NB4 (cell line): ENCODE data around the gene LY6G6F.
A peak's percentile ranks its signal among the peaks of the same experiment; 100 is the strongest.

Experiments used
- DNase-seq: peaks from one replicate; pipeline ENCODE4 v3.0.0; 2010; ENCODE audit warnings: low read depth
- H3K4me3 ChIP-seq: one replicate; pipeline ENCODE4 v1.5.1; 2011; ENCODE audit warnings: mild to moderate bottlenecking, low read depth, low read length, moderate library complexity
- CTCF ChIP-seq: IDR thresholded peaks from one replicate; pipeline ENCODE4 v1.5.1; 2012; ENCODE audit warnings: low read depth, low read length
- MAX ChIP-seq: IDR thresholded peaks from 2 replicates; pipeline ENCODE4 v1.6.1; 2011; ENCODE audit warnings: low read depth, low read length
- MYC ChIP-seq: IDR thresholded peaks from 2 replicates; pipeline ENCODE4 v1.6.1; 2011; ENCODE audit warnings: low read depth, low read length
- POLR2A ChIP-seq: IDR thresholded peaks from 2 replicates; pipeline ENCODE4 v1.6.1; 2011; ENCODE audit warnings: mild to moderate bottlenecking; ENCODE audit not compliant: insufficient read length; ENCODE audit errors: extremely low read depth

The LY6G6F gene

GRCh38 chr6:31706599-31706998 is at the start of gene LY6G6F:
TSS of gene LY6G6F (plus strand) at chr6:31706866. CDS start at chr6:31706907, 41 bp downstream.
- no peak for DNase-seq
- TF ChIP-seq MAX (no peak), CTCF (no peak), POLR2A (no peak), MYC (no peak)
- H3K4me3 ChIP-seq, result no peak within 1 kb of the TSS

GRCh38 chr6:31657406-31658157 is 49.1 kb upstream of the LY6G6F start:
- DNase-seq, result peak; percentile 37
- no peak for TF ChIP-seq MAX
- no peak for TF ChIP-seq CTCF
- no peak for TF ChIP-seq POLR2A
- no peak for TF ChIP-seq MYC
- H3K4me3 ChIP-seq, result peak overlapping the region; percentile 11

GRCh38 chr6:31658158-31658688 is 48.4 kb upstream of the LY6G6F start:
- TF ChIP-seq CTCF (no peak), MAX (no peak), POLR2A (no peak), MYC (no peak)
- no peak for DNase-seq
- peak overlapping the region; percentile 6 for H3K4me3 ChIP-seq

- no peak for DNase-seq
- TF ChIP-seq CTCF (no peak), MAX (no peak), MYC (no peak), POLR2A (no peak)
- peak overlapping the region; percentile 90 for H3K4me3 ChIP-seq
Measured at GRCh38 chr6:31658983-31659648, 47.5 kb upstream of the LY6G6F start.

GRCh38 chr6:31659649-31660380 is 46.9 kb upstream of the LY6G6F start:
- H3K4me3 ChIP-seq, result peak overlapping the region; percentile 90
- TF ChIP-seq MYC (no peak), MAX (no peak), POLR2A (no peak)
- DNase-seq, result peak; percentile 62
